ENCODE data around the gene DHRSX. TPM values are rescaled to one million over a fixed set of nuclear protein-coding genes. Genes with fewer than 3 reads are reported as not detected.
"Not testable (repeated sequence)": the region's sequence is repeated elsewhere in the genome, so short reads cannot be mapped to it uniquely, and the experiment has no call there.

DHRSX gene
- polyA plus RNA-seq, 2 of the 4 experiments (the other 2 are of a cell fraction), result 32.1 to 56.3 TPM

- TF ChIP-seq CHD2 (IDR thresholded peaks at IDR 0.05; ENCODE audit: low read length, partially characterized antibody) (no peak), MYC (IDR thresholded peaks at IDR 0.05; ENCODE audit: borderline replicate concordance, low read length) (peak; percentile 68; the same call in 1 of the 2 replicates), USF2 (IDR thresholded peaks at IDR 0.05) (no peak), TFCP2L1 (CRISPR knock-in tag; IDR thresholded peaks at IDR 0.05) (no peak), CTCF (IDR thresholded peaks at IDR 0.05) (peak; percentile 33; the same call in 1 of the 3 replicates), EP300 (IDR thresholded peaks at IDR 0.05) (peak in 1 of 2 experiments; percentile 68; a peak in 3 of 5 replicates), FOSB (CRISPR knock-in tag; IDR thresholded peaks at IDR 0.05) (no peak), HMGXB4 (CRISPR knock-in tag; IDR thresholded peaks at IDR 0.05; ENCODE audit: borderline replicate concordance) (no peak), ELK1 (IDR thresholded peaks at IDR 0.05; ENCODE audit: low read depth, low read length) (no peak), HOXB5 (CRISPR knock-in tag; IDR thresholded peaks at IDR 0.05) (no peak), ZNF302 (CRISPR knock-in tag; IDR thresholded peaks at IDR 0.05) (no peak), MAX (IDR thresholded peaks at IDR 0.05) (peak; percentile 94), HES2 (IDR thresholded peaks at IDR 0.05) (peak; percentile 71; the same call in 1 of the 2 replicates), PHF8 (IDR thresholded peaks at IDR 0.05; ENCODE audit: borderline replicate concordance, low read depth) (no peak), BHLHE40 (IDR thresholded peaks at IDR 0.05; ENCODE audit: low read depth, low read length) (peak; percentile 39; the same call in 1 of the 2 replicates), ZFP36 (IDR thresholded peaks at IDR 0.05; ENCODE audit: borderline replicate concordance, partially characterized antibody) (no peak)
Measured at GRCh38 chrX:2391869-2392606, 108.7 kb downstream of the DHRSX start (continued).

- peaks cover 22% of the 10 kb centered on the region; the same call in 2 of the 3 replicates for H3K4me1 ChIP-seq
- H3K4me2 ChIP-seq, result no peak overlapping the region
- ATAC-seq (no peak), DNase-seq (ENCODE audit: low read depth in 1 of 2, low spot score in 1 of 2) (no peak), FAIRE-seq (no peak)
- 95% methylated on average over 5 of the region's 5 CpGs for WGBS (ENCODE audit: missing lambda C conversion rate)
- peaks cover 7% of the 10 kb centered on the region; the same call in 1 of the 3 replicates for H3K9me3 ChIP-seq
- ChIA-PET POLR2A (no interaction called here), CTCF (no interaction called here)
- H3K4me3 ChIP-seq, result no peak overlapping the region
- peak overlapping the region in 1 of 2 experiments; percentile 94; a peak in 4 of 6 replicates for H3K27ac ChIP-seq
- TF ChIP-seq KDM1A (IDR thresholded peaks at IDR 0.05; ENCODE audit: low read depth) (peak; percentile 93), RCOR1 (IDR thresholded peaks at IDR 0.05; ENCODE audit: low read depth, low read length) (0 out of 2 replicates have a peak, but pooled peaks have one; percentile 46), ZNF302 (CRISPR knock-in tag; IDR thresholded peaks at IDR 0.05) (peak; percentile 48; the same call in 1 of the 2 replicates), CHD4 (IDR thresholded peaks at IDR 0.05; ENCODE audit: borderline replicate concordance) (peak; percentile 48; the same call in 1 of the 2 replicates), HOXB5 (CRISPR knock-in tag; IDR thresholded peaks at IDR 0.05) (no peak)
Measured at GRCh38 chrX:2390754-2391153, 110.0 kb downstream of the DHRSX start.

- 90% methylated on average over 15 of the region's 15 CpGs for WGBS (ENCODE audit: missing lambda C conversion rate)
- H3K4me3 ChIP-seq; DNase-seq (ENCODE audit: low read depth in 1 of 2, low spot score in 1 of 2); ATAC-seq; H3K9me3 ChIP-seq; CTCF ChIA-PET; FAIRE-seq; H3K4me2 ChIP-seq; POLR2A ChIA-PET: not testable (repeated sequence)
- Histone ChIP-seq H3K4me1 (peaks cover 22% of the 10 kb centered on the region; the same call in 2 of the 3 replicates), H3K27ac (peak overlapping the region in 1 of 2 experiments; percentile 69; a peak in 3 of 6 replicates)
Measured at GRCh38 chrX:2389731-2390130, 111.0 kb downstream of the DHRSX start.

Measured in A549 (cell line).